ENCODE results near the gene FOXP1.

FOXP1 gene

GRCh38 chr3:71072287-71072686, 511.2 kb downstream of the FOXP1 start:
- Histone ChIP-seq H3K27me3 (ENCODE audit: low read depth, low read length) (no peaks in the 10 kb centered on the region), H3K4me3 (ENCODE audit: low read length) (peak overlapping the region; percentile 46), H4K20me1 (ENCODE audit: insufficient read depth, low read length) (peaks cover 91% of the 10 kb centered on the region), H3K36me3 (replicated peaks; ENCODE audit: low read depth, low read length) (peaks cover 46% of the 10 kb centered on the region), H3K4me2 (ENCODE audit: low read length) (peak overlapping the region; percentile 69), H3K9me3 (ENCODE audit: insufficient read depth, low read length) (no peaks in the 10 kb centered on the region), H2AFZ (ENCODE audit: low read depth, low read length) (no peak overlapping the region), H3K79me2 (ENCODE audit: low read length) (peaks cover 100% of the 10 kb centered on the region), H3K9ac (ENCODE audit: low read length) (peak overlapping the region; percentile 67; the same call in 1 of the 2 replicates), H3K4me1 (ENCODE audit: low read length) (peaks cover 100% of the 10 kb centered on the region), H3K27ac (ENCODE audit: low read length) (peak overlapping the region; percentile 88)
- no peak for TF ChIP-seq EZH2phosphoT487 (IDR thresholded peaks at IDR 0.05; ENCODE audit: low read depth)
- TF ChIP-seq, protein P1, sequence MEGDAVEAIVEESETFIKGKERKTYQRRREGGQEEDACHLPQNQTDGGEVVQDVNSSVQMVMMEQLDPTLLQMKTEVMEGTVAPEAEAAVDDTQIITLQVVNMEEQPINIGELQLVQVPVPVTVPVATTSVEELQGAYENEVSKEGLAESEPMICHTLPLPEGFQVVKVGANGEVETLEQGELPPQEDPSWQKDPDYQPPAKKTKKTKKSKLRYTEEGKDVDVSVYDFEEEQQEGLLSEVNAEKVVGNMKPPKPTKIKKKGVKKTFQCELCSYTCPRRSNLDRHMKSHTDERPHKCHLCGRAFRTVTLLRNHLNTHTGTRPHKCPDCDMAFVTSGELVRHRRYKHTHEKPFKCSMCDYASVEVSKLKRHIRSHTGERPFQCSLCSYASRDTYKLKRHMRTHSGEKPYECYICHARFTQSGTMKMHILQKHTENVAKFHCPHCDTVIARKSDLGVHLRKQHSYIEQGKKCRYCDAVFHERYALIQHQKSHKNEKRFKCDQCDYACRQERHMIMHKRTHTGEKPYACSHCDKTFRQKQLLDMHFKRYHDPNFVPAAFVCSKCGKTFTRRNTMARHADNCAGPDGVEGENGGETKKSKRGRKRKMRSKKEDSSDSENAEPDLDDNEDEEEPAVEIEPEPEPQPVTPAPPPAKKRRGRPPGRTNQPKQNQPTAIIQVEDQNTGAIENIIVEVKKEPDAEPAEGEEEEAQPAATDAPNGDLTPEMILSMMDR (IDR thresholded peaks at IDR 0.05; ENCODE audit: low read depth, low read length), result no peak

DNA sequence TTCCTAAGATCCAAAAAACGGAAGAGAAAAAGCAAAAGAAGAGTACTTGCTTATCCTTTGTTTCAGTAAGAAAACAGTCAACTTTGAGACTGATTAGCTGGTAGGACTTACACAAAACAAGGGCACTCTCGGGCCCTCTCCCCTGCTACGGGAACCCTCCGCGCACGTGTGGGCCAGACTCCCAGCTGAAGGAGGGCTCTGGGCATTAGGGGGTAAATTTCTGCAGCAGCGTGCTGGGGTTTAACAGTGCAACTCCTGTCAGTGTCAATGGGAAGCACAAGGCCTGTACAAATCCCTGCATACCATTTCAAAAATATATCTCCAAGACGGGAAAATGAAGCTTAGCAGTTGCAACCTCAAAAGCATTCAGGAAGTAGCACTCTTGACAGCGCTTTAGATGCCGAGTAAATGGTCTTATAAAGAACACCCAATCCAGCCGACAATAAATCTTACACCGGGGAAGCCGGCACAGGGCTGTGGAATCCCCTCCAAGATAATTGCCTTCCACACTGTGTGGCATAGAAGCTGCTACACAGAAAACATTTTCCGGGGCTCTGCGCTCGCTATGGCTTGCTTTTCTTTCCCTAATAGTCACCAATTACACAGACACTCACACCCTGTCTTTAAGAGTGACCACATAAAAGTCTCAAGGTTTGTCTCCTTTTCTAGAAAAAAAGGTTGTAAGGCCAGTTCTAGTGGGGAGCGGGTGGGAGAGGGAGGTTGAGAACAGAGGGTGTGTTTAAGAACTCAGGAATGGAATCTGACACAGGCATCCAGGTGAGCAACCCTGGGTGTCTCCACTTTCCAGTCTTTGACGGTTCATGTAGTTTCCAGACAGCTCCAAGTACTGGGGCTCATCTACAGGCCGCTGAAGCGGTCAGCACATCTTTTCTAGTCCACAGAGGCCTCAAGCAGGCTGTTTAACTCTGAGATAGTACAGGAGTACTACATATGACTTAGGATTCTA, 512.7 kb downstream of the FOXP1 start:
- Histone ChIP-seq H3K27ac (ENCODE audit: low read length) (peak overlapping the region; percentile 88), H3K79me2 (ENCODE audit: low read length) (peaks cover 100% of the 10 kb centered on the region), H3K4me2 (ENCODE audit: low read length) (peak overlapping the region; percentile 69), H3K27me3 (ENCODE audit: low read depth, low read length) (no peaks in the 10 kb centered on the region), H3K9ac (ENCODE audit: low read length) (peak overlapping the region; percentile 67), H4K20me1 (ENCODE audit: insufficient read depth, low read length) (peaks cover 90% of the 10 kb centered on the region), H3K4me3 (ENCODE audit: low read length) (peak overlapping the region; percentile 46), H2AFZ (ENCODE audit: low read depth, low read length) (no peak overlapping the region), H3K9me3 (ENCODE audit: insufficient read depth, low read length) (no peaks in the 10 kb centered on the region), H3K36me3 (replicated peaks; ENCODE audit: low read depth, low read length) (peaks cover 31% of the 10 kb centered on the region), H3K4me1 (ENCODE audit: low read length) (peaks cover 100% of the 10 kb centered on the region)
- TF ChIP-seq EZH2phosphoT487 (IDR thresholded peaks at IDR 0.05; ENCODE audit: low read depth), result no peak
- TF ChIP-seq, protein P1 (IDR thresholded peaks at IDR 0.05; ENCODE audit: low read depth, low read length), result no peak

- Histone ChIP-seq H3K4me3 (ENCODE audit: low read length) (peak overlapping the region; percentile 46), H2AFZ (ENCODE audit: low read depth, low read length) (no peak overlapping the region), H3K27ac (ENCODE audit: low read length) (peak overlapping the region; percentile 88), H3K27me3 (ENCODE audit: low read depth, low read length) (no peaks in the 10 kb centered on the region), H3K79me2 (ENCODE audit: low read length) (peaks cover 100% of the 10 kb centered on the region), H3K9me3 (ENCODE audit: insufficient read depth, low read length) (no peaks in the 10 kb centered on the region), H3K36me3 (replicated peaks; ENCODE audit: low read depth, low read length) (peaks cover 24% of the 10 kb centered on the region), H3K4me1 (ENCODE audit: low read length) (peaks cover 92% of the 10 kb centered on the region), H3K9ac (ENCODE audit: low read length) (peak overlapping the region; percentile 67), H4K20me1 (ENCODE audit: insufficient read depth, low read length) (peaks cover 80% of the 10 kb centered on the region), H3K4me2 (ENCODE audit: low read length) (peak overlapping the region; percentile 69)
- no peak for TF ChIP-seq EZH2phosphoT487 (IDR thresholded peaks at IDR 0.05; ENCODE audit: low read depth)
- TF ChIP-seq, protein P1 (IDR thresholded peaks at IDR 0.05; ENCODE audit: low read depth, low read length), result peak; percentile 94
Measured at GRCh38 chr3:71069797-71070196, 513.7 kb downstream of the FOXP1 start.

DNA sequence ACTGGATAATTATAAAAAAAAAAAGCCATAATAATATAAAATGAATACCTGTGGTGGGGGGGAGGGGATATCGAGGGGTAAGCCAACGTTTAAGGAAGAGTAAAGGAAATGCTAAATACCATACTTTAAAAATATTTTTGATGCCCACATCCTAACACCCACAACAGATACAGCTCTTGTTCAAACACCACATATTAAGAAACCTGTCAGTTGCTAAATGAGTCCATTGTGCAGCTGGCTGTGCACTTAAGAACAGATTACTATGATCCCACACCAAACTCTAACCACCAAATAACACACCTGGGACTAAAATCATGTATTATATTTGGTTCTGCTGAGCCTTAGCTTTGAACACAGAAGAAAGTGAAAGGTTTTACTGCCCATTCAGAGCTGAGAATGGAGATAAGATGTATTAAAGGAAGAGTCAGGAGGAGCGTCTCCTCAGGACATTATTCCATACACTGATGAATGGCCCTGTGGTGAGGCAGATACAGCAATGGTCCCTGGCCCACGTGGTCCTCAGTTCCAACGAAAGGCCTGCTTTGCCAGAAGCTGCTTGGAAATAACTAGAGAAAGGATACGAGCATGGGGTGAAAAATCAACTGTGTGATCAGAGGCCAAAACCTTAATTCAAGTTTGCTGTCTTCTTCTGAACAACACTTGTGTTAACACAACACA, 515.4 kb downstream of the FOXP1 start:
- Histone ChIP-seq H3K4me2 (ENCODE audit: low read length) (peak overlapping the region; percentile 69), H3K4me3 (ENCODE audit: low read length) (peak overlapping the region; percentile 28), H3K79me2 (ENCODE audit: low read length) (peaks cover 100% of the 10 kb centered on the region), H3K9me3 (ENCODE audit: insufficient read depth, low read length) (no peaks in the 10 kb centered on the region), H2AFZ (ENCODE audit: low read depth, low read length) (no peak overlapping the region), H3K9ac (ENCODE audit: low read length) (peak overlapping the region; percentile 37; the same call in 1 of the 2 replicates), H3K36me3 (replicated peaks; ENCODE audit: low read depth, low read length) (peaks cover 10% of the 10 kb centered on the region), H3K4me1 (ENCODE audit: low read length) (peaks cover 75% of the 10 kb centered on the region), H3K27ac (ENCODE audit: low read length) (peak overlapping the region; percentile 88), H4K20me1 (ENCODE audit: insufficient read depth, low read length) (peaks cover 78% of the 10 kb centered on the region), H3K27me3 (ENCODE audit: low read depth, low read length) (no peaks in the 10 kb centered on the region)
- TF ChIP-seq, protein P1 (IDR thresholded peaks at IDR 0.05; ENCODE audit: low read depth, low read length), result no peak
- TF ChIP-seq EZH2phosphoT487 (IDR thresholded peaks at IDR 0.05; ENCODE audit: low read depth), result no peak

All from OCI-LY3 (cell line).